SH-SY5Y (cell line): Measurements from ENCODE around the gene CHRFAM7A.
"Not testable (repeated sequence)": the region's sequence is repeated elsewhere in the genome, so short reads cannot be mapped to it uniquely, and the experiment has no call there.

ENCODE experiments used
- GATA2 ChIP-seq: IDR thresholded peaks from 2 replicates; pipeline ENCODE4 v1.6.1; 2011; ENCODE audit warnings: mild to moderate bottlenecking, low read depth, low read length
- GATA3 ChIP-seq: IDR thresholded peaks from 2 replicates; pipeline ENCODE4 v1.6.1; 2011; ENCODE audit warnings: low read depth, mild to moderate bottlenecking, low read length, moderate library complexity

CHRFAM7A gene

DNA sequence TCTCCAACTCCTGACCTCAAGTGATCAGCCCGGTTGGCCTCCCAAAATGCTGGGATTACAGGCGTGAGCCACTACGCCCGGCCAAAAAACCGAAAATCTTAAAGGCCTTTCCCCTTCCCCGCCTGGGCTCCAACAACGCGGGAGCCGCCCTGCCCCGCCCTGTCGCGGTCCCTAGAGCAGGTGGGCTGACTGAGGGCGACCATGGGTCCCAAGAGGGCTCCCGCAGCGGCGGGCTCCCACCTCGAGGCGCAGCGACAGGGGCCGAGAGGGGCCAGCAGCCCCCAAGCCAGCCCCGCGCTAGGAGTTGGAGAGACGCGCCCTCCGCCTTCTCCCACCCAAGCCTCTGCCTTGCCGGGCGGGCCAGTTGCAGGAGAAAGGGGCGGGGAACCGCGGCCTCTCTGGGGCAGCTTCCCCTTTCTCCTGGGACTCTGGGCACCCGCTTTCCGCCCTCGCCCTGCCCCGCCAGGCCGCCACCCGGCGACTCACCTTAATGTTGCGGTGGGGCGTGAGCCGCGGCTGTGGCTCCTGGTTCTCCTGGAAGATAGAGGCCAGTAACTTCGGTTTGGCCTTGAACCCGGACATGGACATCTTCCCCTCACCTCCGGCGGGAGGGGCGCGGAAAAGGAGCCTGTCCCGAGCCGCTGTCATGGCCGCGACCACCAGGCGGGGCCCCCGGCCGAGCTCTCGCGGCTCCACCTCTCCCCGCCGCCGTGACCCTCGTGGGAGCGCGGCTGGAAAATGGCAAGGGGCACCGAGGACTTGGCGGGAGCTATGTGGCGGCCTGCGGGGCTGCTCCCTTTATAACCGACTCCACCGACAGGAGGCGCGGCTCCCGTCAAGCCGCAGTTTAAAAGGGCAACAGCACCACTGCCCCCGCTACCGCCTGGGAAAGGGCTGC lies at the start of gene CHRFAM7A:
TSS of gene CHRFAM7A (minus strand) at position 775 of the 898 bp plus-strand sequence. CDS start 10,189 bp downstream, outside the sequence.
- TF ChIP-seq GATA3, GATA2: not testable (repeated sequence)

DNA sequence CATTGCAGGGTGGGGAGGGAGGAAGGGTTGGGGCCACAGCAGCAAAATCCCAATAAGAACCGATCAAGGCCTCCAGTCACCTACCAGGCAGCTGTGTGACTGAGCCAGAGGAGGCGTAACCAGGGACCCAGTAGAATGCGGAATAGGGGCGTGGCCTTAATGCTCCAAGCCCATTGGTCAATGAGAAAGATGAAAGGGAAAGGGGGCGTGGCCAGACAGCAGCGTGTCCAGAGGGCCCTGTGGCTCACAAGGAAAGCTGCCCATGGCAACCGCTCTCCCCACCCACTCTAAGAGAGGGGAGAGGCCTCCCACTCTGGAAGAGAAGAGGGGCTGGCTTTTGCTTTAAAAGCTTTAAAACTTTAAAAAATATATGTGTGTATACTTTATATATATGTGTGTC lies 20.8 kb upstream of the CHRFAM7A start, which contains the start of gene GOLGA8R:
TSS of gene GOLGA8R (minus strand) at position 101 of the 400 bp plus-strand sequence. CDS start at position 3, 98 bp downstream.
- TF ChIP-seq GATA3, GATA2: not testable (repeated sequence)
